ENCODE data around the gene OXER1.

Gene OXER1

GRCh38 chr2:42792087-42792582 lies 28.2 kb upstream of the OXER1 start:
- DNase-seq (ENCODE audit: low spot score in 2 of 2) (no peak), ATAC-seq (replicated peaks; ENCODE audit: extremely low read depth, poor library complexity, severe bottlenecking) (peak; percentile 28)
- Mint-ChIP-seq H3K4me3 (peak overlapping the region; percentile 73), H3K36me3 (ENCODE audit: insufficient read depth) (peaks cover 5% of the 10 kb centered on the region), H3K9me3 (no peaks in the 10 kb centered on the region), H3K4me1 (peaks cover 6% of the 10 kb centered on the region), H3K27me3 (peaks cover 69% of the 10 kb centered on the region), H3K27ac (ENCODE audit: low read depth) (no peak overlapping the region)

DNA sequence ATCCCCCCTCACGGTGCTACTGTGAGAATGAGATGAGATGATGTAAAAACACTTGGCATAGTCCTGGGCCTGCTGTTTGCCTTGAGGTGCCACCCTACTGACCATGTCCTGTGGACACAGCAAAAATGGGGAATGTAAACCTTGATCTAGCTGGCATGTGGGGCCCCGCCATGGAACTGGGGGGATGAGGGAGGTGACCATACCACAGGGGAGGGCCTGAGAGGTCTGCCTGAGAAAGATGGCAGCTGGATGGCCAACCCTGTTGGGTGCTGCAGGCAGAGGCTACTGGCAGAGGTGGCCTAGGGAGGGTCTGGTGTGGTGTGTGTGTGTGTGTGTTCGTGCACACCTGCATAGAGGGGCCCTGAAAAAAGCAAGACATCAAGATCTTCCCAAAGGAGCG lies 27.7 kb upstream of the OXER1 start:
- H3K27me3 Mint-ChIP-seq = peaks cover 74% of the 10 kb centered on the region
- H3K4me3 Mint-ChIP-seq = peak overlapping the region; percentile 73
- peaks cover 6% of the 10 kb centered on the region for H3K4me1 Mint-ChIP-seq
- H3K36me3 Mint-ChIP-seq (ENCODE audit: insufficient read depth) = peaks cover 5% of the 10 kb centered on the region
- H3K27ac Mint-ChIP-seq (ENCODE audit: low read depth) = no peak overlapping the region
- no peaks in the 10 kb centered on the region for H3K9me3 Mint-ChIP-seq
- no peak for ATAC-seq (replicated peaks; ENCODE audit: extremely low read depth, poor library complexity, severe bottlenecking)
- no peak for DNase-seq (ENCODE audit: low spot score in 2 of 2)

DNA sequence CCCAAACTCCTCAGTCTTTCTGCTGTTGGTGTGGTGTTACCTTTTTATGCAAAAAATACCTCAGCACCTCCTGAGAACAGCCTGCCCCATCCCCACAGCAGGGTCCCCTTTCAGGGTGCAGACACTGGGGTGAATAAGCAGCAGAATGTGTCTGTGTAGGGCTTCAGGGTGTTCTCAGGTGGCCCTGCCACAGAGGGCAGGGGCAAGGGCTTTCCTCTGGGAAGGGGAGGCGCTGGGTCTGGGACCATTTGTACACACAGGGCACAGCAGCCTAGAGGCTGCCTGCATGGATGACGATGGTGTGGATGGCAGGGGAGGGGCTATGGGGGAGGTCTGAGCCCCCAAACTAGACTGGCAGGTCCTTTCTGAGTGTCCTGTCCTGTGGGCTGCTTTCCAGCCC lies 25.8 kb upstream of the OXER1 start:
- ATAC-seq (replicated peaks; ENCODE audit: extremely low read depth, poor library complexity, severe bottlenecking) (no peak), DNase-seq (ENCODE audit: low spot score in 2 of 2) (no peak)
- H3K9me3 Mint-ChIP-seq = no peaks in the 10 kb centered on the region
- no peak overlapping the region for H3K4me3 Mint-ChIP-seq
- H3K36me3 Mint-ChIP-seq (ENCODE audit: insufficient read depth) = peaks cover 2% of the 10 kb centered on the region
- peaks cover 6% of the 10 kb centered on the region for H3K4me1 Mint-ChIP-seq
- H3K27ac Mint-ChIP-seq (ENCODE audit: low read depth) = no peak overlapping the region
- peaks cover 74% of the 10 kb centered on the region for H3K27me3 Mint-ChIP-seq

DNA sequence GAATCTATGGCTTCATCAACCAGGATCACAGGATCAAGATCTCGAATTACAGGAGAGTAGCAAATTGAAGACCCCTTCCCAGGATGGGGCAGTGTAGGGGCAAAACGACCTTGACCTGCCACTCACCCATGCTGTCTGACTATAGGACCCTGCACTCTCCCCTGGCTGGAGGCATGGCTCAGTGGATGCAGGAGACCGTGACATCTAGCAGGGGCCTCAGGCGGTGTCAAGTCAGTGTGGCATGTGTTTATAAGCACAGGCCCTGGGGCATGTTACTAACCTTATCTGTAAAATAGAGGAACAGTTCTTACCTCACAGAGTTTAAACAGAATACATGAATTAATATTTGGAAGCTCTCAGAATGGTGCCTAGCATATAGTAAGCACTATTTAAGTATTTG lies 24.9 kb upstream of the OXER1 start:
- ATAC-seq (replicated peaks; ENCODE audit: extremely low read depth, poor library complexity, severe bottlenecking) (no peak), DNase-seq (ENCODE audit: low spot score in 2 of 2) (no peak)
- H3K27ac Mint-ChIP-seq (ENCODE audit: low read depth) = no peak overlapping the region
- peaks cover 66% of the 10 kb centered on the region for H3K27me3 Mint-ChIP-seq
- peaks cover 6% of the 10 kb centered on the region for H3K4me1 Mint-ChIP-seq
- H3K4me3 Mint-ChIP-seq = no peak overlapping the region
- no peaks in the 10 kb centered on the region for H3K9me3 Mint-ChIP-seq
- H3K36me3 Mint-ChIP-seq (ENCODE audit: insufficient read depth) = peaks cover 2% of the 10 kb centered on the region

GRCh38 chr2:42788478-42788793 lies 24.5 kb upstream of the OXER1 start:
- ATAC-seq (replicated peaks; ENCODE audit: extremely low read depth, poor library complexity, severe bottlenecking) = no peak
- Mint-ChIP-seq H3K36me3 (ENCODE audit: insufficient read depth) (peaks cover 2% of the 10 kb centered on the region), H3K4me3 (no peak overlapping the region), H3K27ac (ENCODE audit: low read depth) (no peak overlapping the region), H3K27me3 (peaks cover 61% of the 10 kb centered on the region), H3K9me3 (no peaks in the 10 kb centered on the region), H3K4me1 (peaks cover 6% of the 10 kb centered on the region)
- no peak for DNase-seq (ENCODE audit: low spot score in 2 of 2)

- Mint-ChIP-seq H3K27me3 (peaks cover 59% of the 10 kb centered on the region), H3K9me3 (no peaks in the 10 kb centered on the region), H3K4me1 (peaks cover 6% of the 10 kb centered on the region), H3K4me3 (no peak overlapping the region), H3K36me3 (ENCODE audit: insufficient read depth) (peaks cover 2% of the 10 kb centered on the region), H3K27ac (ENCODE audit: low read depth) (no peak overlapping the region)
- ATAC-seq (replicated peaks; ENCODE audit: extremely low read depth, poor library complexity, severe bottlenecking) (no peak), DNase-seq (ENCODE audit: low spot score in 2 of 2) (no peak)
Measured at GRCh38 chr2:42787788-42788477, 24.0 kb upstream of the OXER1 start.

DNA sequence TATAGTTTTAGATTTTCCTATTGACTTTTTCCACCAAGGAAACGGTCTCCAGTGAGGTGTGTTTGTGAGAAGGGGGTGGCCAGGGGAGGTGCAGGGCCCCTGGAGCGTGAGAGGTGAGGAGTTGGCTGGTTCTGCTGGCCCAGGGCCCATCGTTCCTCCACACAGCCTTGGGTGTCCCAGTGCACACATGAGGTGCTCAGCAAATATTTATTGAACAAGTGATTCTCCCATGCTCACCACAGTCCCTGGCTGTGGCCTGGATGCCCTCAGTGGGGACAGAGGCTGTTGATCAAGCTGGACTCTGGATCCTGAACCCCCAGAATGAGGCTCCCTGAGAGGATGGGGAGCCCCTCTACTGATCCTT lies 23.5 kb upstream of the OXER1 start:
- ATAC-seq (replicated peaks; ENCODE audit: extremely low read depth, poor library complexity, severe bottlenecking) (no peak), DNase-seq (ENCODE audit: low spot score in 2 of 2) (no peak)
- Mint-ChIP-seq H3K27ac (ENCODE audit: low read depth) (no peak overlapping the region), H3K4me3 (no peak overlapping the region), H3K27me3 (peaks cover 58% of the 10 kb centered on the region), H3K4me1 (peaks cover 6% of the 10 kb centered on the region), H3K9me3 (no peaks in the 10 kb centered on the region), H3K36me3 (ENCODE audit: insufficient read depth) (peaks cover 2% of the 10 kb centered on the region)

GRCh38 chr2:42786561-42787345 lies 22.8 kb upstream of the OXER1 start:
- ATAC-seq (replicated peaks; ENCODE audit: extremely low read depth, poor library complexity, severe bottlenecking) (no peak), DNase-seq (ENCODE audit: low spot score in 2 of 2) (no peak)
- peaks cover 2% of the 10 kb centered on the region for H3K36me3 Mint-ChIP-seq (ENCODE audit: insufficient read depth)
- H3K27me3 Mint-ChIP-seq = peaks cover 51% of the 10 kb centered on the region
- H3K4me3 Mint-ChIP-seq = no peak overlapping the region
- H3K27ac Mint-ChIP-seq (ENCODE audit: low read depth) = no peak overlapping the region
- no peaks in the 10 kb centered on the region for H3K9me3 Mint-ChIP-seq
- no peaks in the 10 kb centered on the region for H3K4me1 Mint-ChIP-seq

DNA sequence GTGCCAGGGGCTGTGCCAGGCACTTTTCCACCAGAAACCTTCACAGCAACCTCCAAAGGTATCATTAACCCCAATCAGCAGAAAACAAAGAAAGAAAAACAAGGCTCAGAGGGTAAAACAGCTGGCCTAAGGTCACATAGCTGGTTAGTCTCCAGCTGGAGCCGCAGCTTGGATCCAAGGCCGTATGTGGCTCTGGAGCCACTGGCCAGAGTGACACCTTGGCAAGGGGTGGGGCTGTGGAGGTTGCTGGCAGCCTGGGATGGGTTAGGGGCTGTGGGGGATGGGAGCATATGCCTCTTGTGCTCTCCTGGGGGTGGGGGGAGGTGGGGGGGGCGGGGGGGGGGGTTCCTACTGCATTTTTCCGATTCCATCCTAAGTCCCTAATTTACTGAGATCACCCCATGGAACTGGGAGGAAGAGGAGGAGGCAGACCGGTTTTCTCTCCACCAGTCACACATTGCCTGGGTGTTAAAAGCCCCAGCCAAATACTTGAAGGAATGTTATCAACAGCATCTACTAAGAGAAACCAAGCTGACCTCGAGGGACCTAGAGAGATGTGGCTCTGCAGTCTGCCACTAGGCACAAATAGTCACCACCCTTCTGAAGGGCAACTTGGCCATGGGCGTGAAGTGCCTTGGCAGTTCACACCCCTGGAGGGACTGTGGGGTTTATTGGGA lies 20.4 kb upstream of the OXER1 start:
- no peaks in the 10 kb centered on the region for H3K9me3 Mint-ChIP-seq
- H3K36me3 Mint-ChIP-seq (ENCODE audit: insufficient read depth) = no peaks in the 10 kb centered on the region
- DNase-seq (ENCODE audit: low spot score in 2 of 2) = no peak
- no peaks in the 10 kb centered on the region for H3K4me1 Mint-ChIP-seq
- H3K27ac Mint-ChIP-seq (ENCODE audit: low read depth) = no peak overlapping the region
- peaks cover 29% of the 10 kb centered on the region for H3K27me3 Mint-ChIP-seq
- H3K4me3 Mint-ChIP-seq = no peak overlapping the region
- no peak for ATAC-seq (replicated peaks; ENCODE audit: extremely low read depth, poor library complexity, severe bottlenecking)

GRCh38 chr2:42783511-42783910 lies 19.6 kb upstream of the OXER1 start:
- no peaks in the 10 kb centered on the region for H3K9me3 Mint-ChIP-seq
- DNase-seq (ENCODE audit: low spot score in 2 of 2) (no peak), ATAC-seq (replicated peaks; ENCODE audit: extremely low read depth, poor library complexity, severe bottlenecking) (no peak)
- H3K4me3 Mint-ChIP-seq = no peak overlapping the region
- no peaks in the 10 kb centered on the region for H3K4me1 Mint-ChIP-seq
- H3K27ac Mint-ChIP-seq (ENCODE audit: low read depth) = no peak overlapping the region
- H3K36me3 Mint-ChIP-seq (ENCODE audit: insufficient read depth) = no peaks in the 10 kb centered on the region
- peaks cover 25% of the 10 kb centered on the region for H3K27me3 Mint-ChIP-seq

DNA sequence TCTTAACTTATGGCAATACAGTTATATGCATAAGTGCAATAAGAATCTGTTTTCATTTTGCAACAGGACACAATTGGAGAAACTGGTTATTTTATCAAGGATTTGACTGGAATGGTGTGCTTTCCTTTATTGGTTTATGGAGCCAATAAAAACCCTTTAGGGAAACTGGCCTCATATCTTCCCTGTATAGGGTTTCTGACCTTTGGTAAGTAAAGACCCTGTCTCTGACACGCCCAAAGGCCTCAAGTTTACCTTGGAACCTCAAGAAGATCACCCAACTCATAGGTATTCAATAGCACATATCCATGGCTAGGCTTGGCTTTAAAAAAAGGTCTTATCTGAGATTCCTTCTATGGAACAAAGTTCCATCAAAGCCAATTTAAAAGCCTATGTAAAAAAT lies 17.2 kb upstream of the OXER1 start:
- Mint-ChIP-seq H3K4me3 (no peak overlapping the region), H3K27me3 (peaks cover 2% of the 10 kb centered on the region), H3K36me3 (ENCODE audit: insufficient read depth) (peaks cover 2% of the 10 kb centered on the region), H3K9me3 (no peaks in the 10 kb centered on the region), H3K27ac (ENCODE audit: low read depth) (no peak overlapping the region), H3K4me1 (no peaks in the 10 kb centered on the region)
- no peak for ATAC-seq (replicated peaks; ENCODE audit: extremely low read depth, poor library complexity, severe bottlenecking)
- no peak for DNase-seq (ENCODE audit: low spot score in 2 of 2)

DNA sequence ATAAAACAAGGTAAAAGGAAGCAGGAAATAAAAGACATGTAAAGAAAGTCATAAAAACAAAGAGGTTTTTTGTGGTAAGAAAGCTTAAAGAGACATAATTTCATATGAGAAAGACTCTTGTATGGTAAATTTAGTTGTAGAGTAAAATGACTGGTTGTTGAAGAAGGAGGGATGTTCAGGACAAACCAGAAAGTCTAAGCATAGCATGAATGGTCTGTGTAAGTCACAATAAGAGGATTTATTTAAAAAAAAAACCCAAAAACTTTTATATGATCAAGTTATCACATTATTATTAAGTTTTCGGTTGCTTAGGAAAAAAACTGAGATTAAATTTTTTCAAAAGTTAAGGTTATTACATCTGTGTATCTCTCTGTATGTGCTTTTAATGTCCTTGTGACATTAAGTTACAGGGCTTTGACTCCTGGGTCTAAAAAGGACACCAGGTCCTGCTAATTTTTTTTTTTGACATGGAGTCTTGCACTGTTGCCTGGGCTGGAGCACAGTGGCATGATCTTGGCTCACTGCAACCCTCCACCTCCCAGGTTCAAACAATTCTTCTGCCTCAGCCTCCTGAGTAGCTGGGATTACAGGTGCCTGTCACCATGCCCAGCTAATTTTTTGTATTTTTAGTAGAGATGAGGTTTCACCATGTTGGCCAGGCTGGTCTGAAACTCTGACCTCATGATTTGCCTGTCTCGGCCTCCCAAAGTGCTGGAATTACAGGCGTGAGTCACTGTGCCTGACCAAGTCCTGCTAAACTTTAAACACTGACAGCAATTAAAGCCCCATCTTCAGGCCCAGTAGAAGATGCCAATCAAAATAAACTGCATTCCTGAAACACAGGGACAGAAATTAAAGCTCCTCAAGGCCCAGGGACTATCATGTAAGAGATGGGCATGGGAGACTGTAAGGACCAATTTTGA lies 14.2 kb upstream of the OXER1 start:
- ATAC-seq (replicated peaks; ENCODE audit: extremely low read depth, poor library complexity, severe bottlenecking) = no peak
- DNase-seq (ENCODE audit: low spot score in 2 of 2) = no peak
- Mint-ChIP-seq H3K27me3 (no peaks in the 10 kb centered on the region), H3K36me3 (ENCODE audit: insufficient read depth) (peaks cover 2% of the 10 kb centered on the region), H3K4me1 (no peaks in the 10 kb centered on the region), H3K27ac (ENCODE audit: low read depth) (no peak overlapping the region), H3K9me3 (no peaks in the 10 kb centered on the region), H3K4me3 (no peak overlapping the region)

Data from central memory CD8-positive, alpha-beta T cell (primary cell).